NT2/D1 (cell line): ENCODE measurements around the gene CD47.

Experiments
- SUZ12 ChIP-seq: IDR thresholded peaks from 2 replicates; pipeline ENCODE4 v1.6.1; 2011; ENCODE audit not compliant: insufficient read length, insufficient read depth; ENCODE audit errors: extremely low read depth
- YY1 ChIP-seq: IDR thresholded peaks from 2 replicates; pipeline ENCODE4 v1.6.1; 2011; ENCODE audit not compliant: insufficient read length, insufficient read depth

DNA sequence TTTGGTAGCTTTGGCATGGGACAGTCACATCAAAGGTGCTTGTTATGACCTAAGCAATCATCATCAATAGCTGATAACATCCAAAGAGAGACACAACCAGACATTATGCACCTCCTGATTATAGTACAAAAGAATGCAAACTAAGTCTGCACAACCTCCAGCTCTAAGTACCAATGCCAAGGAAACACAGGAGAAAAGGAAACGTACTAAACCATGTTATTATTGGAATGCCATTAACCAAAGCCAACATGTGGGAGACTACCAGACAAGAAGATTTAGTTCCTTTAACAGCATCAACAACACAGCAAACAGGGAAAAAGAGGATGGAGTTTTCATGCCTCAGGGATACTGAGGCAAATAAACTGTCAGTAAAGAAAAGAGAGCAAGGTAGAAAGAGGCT, 61.4 kb downstream of the CD47 start:
- TF ChIP-seq YY1 (no peak), SUZ12 (no peak)
